H9 (cell line): ENCODE measurements around the gene PDE4B. TPM values are rescaled to one million over a fixed set of nuclear protein-coding genes. Genes with fewer than 3 reads are reported as not detected.

Experiments used
- DNase-seq: peaks from one replicate; pipeline ENCODE4 v3.0.0-alpha.2; 2017
- H2AFZ ChIP-seq: one replicate; pipeline ENCODE4 v1.6.1; 2013; ENCODE audit warnings: mild to moderate bottlenecking, low read length, control low read depth, moderate library complexity
- H2AK5ac ChIP-seq: 2 replicates; pipeline ENCODE4 v1.6.1; 2013; ENCODE audit warnings: low read length, control low read depth, mixed read lengths; ENCODE audit not compliant: insufficient read length
- H2BK120ac ChIP-seq: one replicate; pipeline ENCODE4 v1.6.1; 2013; ENCODE audit warnings: low read depth, mild to moderate bottlenecking, low read length, control low read depth, inconsistent platforms; ENCODE audit not compliant: poor library complexity, severe bottlenecking
- H2BK12ac ChIP-seq: 2 replicates; pipeline ENCODE4 v1.6.1; 2013; ENCODE audit warnings: low read length, control low read depth, mixed read lengths, low read depth; ENCODE audit not compliant: insufficient read length
- H2BK15ac ChIP-seq: 2 replicates; pipeline ENCODE4 v1.6.1; 2013; ENCODE audit warnings: low read depth, low read length, control low read depth
- H2BK20ac ChIP-seq: one replicate; pipeline ENCODE4 v1.6.1; 2013; ENCODE audit warnings: low read depth, mild to moderate bottlenecking, low read length, control low read depth, inconsistent platforms; ENCODE audit not compliant: poor library complexity, severe bottlenecking
- H2BK5ac ChIP-seq: 2 replicates; pipeline ENCODE4 v1.6.1; 2013; ENCODE audit warnings: low read length, control low read depth, mixed read lengths; ENCODE audit not compliant: insufficient read length
- H3K14ac ChIP-seq: 2 replicates; pipeline ENCODE4 v1.6.1; 2013; ENCODE audit warnings: low read length, control low read depth; ENCODE audit not compliant: insufficient read depth
- H3K18ac ChIP-seq: 2 replicates; pipeline ENCODE4 v1.6.1; 2013; ENCODE audit warnings: low read depth, mild to moderate bottlenecking, mixed read lengths, low read length, control low read depth; ENCODE audit not compliant: insufficient read length
- H3K23ac ChIP-seq: 2 replicates; pipeline ENCODE4 v1.6.1; 2013; ENCODE audit warnings: low read length, control low read depth, mixed read lengths, low read depth; ENCODE audit not compliant: insufficient read length
- H3K23me2 ChIP-seq: 2 replicates; pipeline ENCODE4 v1.6.1; 2013; ENCODE audit warnings: low read depth, mild to moderate bottlenecking, mixed read lengths, low read length, control low read depth; ENCODE audit not compliant: insufficient read length, poor library complexity, severe bottlenecking
- H3K27ac ChIP-seq: 2 replicates; pipeline ENCODE4 v1.5.1; 2013; ENCODE audit warnings: low read length, control low read depth, mixed read lengths, low read depth; ENCODE audit not compliant: insufficient read length
- H3K27me3 ChIP-seq: 2 replicates; pipeline ENCODE4 v1.6.1; 2013; ENCODE audit warnings: low read length, control low read depth, inconsistent platforms; ENCODE audit not compliant: insufficient read depth
- H3K4ac ChIP-seq: 2 replicates; pipeline ENCODE4 v1.6.1; 2013; ENCODE audit warnings: low read depth, mild to moderate bottlenecking, control low read depth, inconsistent platforms, low read length, moderate library complexity
- H3K4me1 ChIP-seq: 2 replicates; pipeline ENCODE4 v1.6.1; 2013; ENCODE audit warnings: low read length, control low read depth, inconsistent platforms; ENCODE audit not compliant: insufficient read depth
- H3K4me2 ChIP-seq: 2 replicates; pipeline ENCODE4 v1.6.1; 2013; ENCODE audit warnings: low read length, control low read depth, mixed read lengths; ENCODE audit not compliant: insufficient read length, insufficient read depth
- H3K56ac ChIP-seq: 2 replicates; pipeline ENCODE4 v1.6.1; 2013; ENCODE audit warnings: low read depth, mild to moderate bottlenecking, mixed read lengths, low read length, control low read depth; ENCODE audit not compliant: insufficient read length
- H3K79me1 ChIP-seq: 2 replicates; pipeline ENCODE4 v1.6.1; 2013; ENCODE audit warnings: low read depth, mild to moderate bottlenecking, moderate library complexity, low read length, control low read depth, inconsistent platforms; ENCODE audit not compliant: insufficient read depth, poor library complexity, severe bottlenecking
- H3K79me2 ChIP-seq: 2 replicates; pipeline ENCODE4 v1.6.1; 2013; ENCODE audit warnings: low read length, control low read depth, inconsistent platforms; ENCODE audit not compliant: insufficient read depth
- H3K9ac ChIP-seq: 2 replicates; pipeline ENCODE4 v1.6.1; 2013; ENCODE audit warnings: low read length, control low read depth, mixed read lengths; ENCODE audit not compliant: insufficient read length; ENCODE audit errors: extremely low read depth
- H3K9me3 ChIP-seq: one replicate; pipeline ENCODE4 v1.6.1; 2013; ENCODE audit warnings: low read depth, low read length, inconsistent platforms; ENCODE audit not compliant: control insufficient read depth
- H3T11ph ChIP-seq: one replicate; pipeline ENCODE4 v1.6.1; 2013; ENCODE audit warnings: mild to moderate bottlenecking, low read length, control low read depth, inconsistent platforms
- H4K20me1 ChIP-seq: one replicate; pipeline ENCODE4 v1.6.1; 2013; ENCODE audit not compliant: control insufficient read depth, insufficient read length, insufficient read depth
- H4K5ac ChIP-seq: 2 replicates; pipeline ENCODE4 v1.6.1; 2013; ENCODE audit warnings: low read depth, mild to moderate bottlenecking, mixed read lengths, low read length, control low read depth; ENCODE audit not compliant: insufficient read length
- H4K8ac ChIP-seq: replicated peaks from 2 replicates; pipeline ENCODE4 v1.6.1; 2013; ENCODE audit warnings: low read length, control low read depth, mixed read lengths, low read depth; ENCODE audit not compliant: insufficient read length
- H4K91ac ChIP-seq: 2 replicates; pipeline ENCODE4 v1.6.1; 2013; ENCODE audit warnings: low read depth, mild to moderate bottlenecking, moderate library complexity, mixed read lengths, low read length, control low read depth; ENCODE audit not compliant: insufficient read length
- H3K27ac Mint-ChIP-seq, 3 experiments: 2 replicates in 2 of 3; 3 replicates in 1 of 3; pipeline ENCODE4 v1.8.0; 2020 to 2021; ENCODE audit warnings: mixed read lengths in 3 of 3, mild to moderate bottlenecking in 1 of 3, moderate library complexity in 1 of 3
- H3K27me3 Mint-ChIP-seq: 2 replicates; pipeline ENCODE4 v1.8.0; 2021; ENCODE audit warnings: low read depth, mild to moderate bottlenecking, moderate library complexity, mixed read lengths
- H3K36me3 Mint-ChIP-seq, 3 experiments: 2 replicates in 2 of 3; 3 replicates in 1 of 3; pipeline ENCODE4 v1.8.0; 2020 to 2021; ENCODE audit warnings: low read depth in 3 of 3, mixed read lengths in 3 of 3; ENCODE audit not compliant: insufficient read depth in 1 of 3
- H3K4me1 Mint-ChIP-seq, 2 experiments: 2 replicates each; pipeline ENCODE4 v1.8.0; 2020; ENCODE audit warnings: mixed read lengths in 2 of 2
- H3K4me3 Mint-ChIP-seq, 2 experiments: 2 replicates in 1 of 2; 3 replicates in 1 of 2; pipeline ENCODE4 v1.8.0; 2020 to 2021; ENCODE audit warnings: mild to moderate bottlenecking in 2 of 2, mixed read lengths in 2 of 2, moderate library complexity in 1 of 2
- H3K9me3 Mint-ChIP-seq, 2 experiments: 2 replicates in 1 of 2; 3 replicates in 1 of 2; pipeline ENCODE4 v1.8.0; 2020; ENCODE audit warnings: mild to moderate bottlenecking in 2 of 2, mixed read lengths in 2 of 2, moderate library complexity in 1 of 2
- CTCF ChIP-seq: fragments of 200-600 bp; sonication (generic); conservative IDR thresholded peaks from 3 replicates; pipeline ENCODE4 v1.8.0; 2021; ENCODE audit warnings: antibody characterized with exemption, mild to moderate bottlenecking
- WGBS: extraction: QIAGEN DNeasy Blood & Tissue Kit; methylation state at CpG from one replicate; pipeline ENCODE4 v1.1.7; 2013; ENCODE audit warnings: missing lambda C conversion rate, low lambda C conversion rate, mixed read lengths; ENCODE audit not compliant: insufficient read length; ENCODE audit errors: extremely low coverage; 5-methylcytosine and 5-hydroxymethylcytosine counted together
- total RNA-seq: library from RNA; stranded (reverse); gene quantifications from 2 replicates; pipeline ENCODE4 v1.2.1, GENCODE V29; 2021

Gene PDE4B
- total RNA-seq, 1 experiment from 2014 or later, result 19.8 TPM

- TF ChIP-seq CTCF, result no peak
- Mint-ChIP-seq H3K36me3 (no peaks in the 10 kb centered on the region), H3K4me3 (no peak overlapping the region), H3K9me3 (no peaks in the 10 kb centered on the region), H3K27me3 (no peaks in the 10 kb centered on the region), H3K4me1 (peaks cover 3% of the 10 kb centered on the region in 2 experiments; a peak in 2 of 4 replicates), H3K27ac (no peak overlapping the region)
- H3K9me3 ChIP-seq, result no peaks in the 10 kb centered on the region
- H2AFZ ChIP-seq, result no peak overlapping the region
- no peaks in the 10 kb centered on the region for H4K20me1 ChIP-seq
- H3K18ac ChIP-seq, result no peak overlapping the region
- H3T11ph ChIP-seq, result no peak overlapping the region
- no peak overlapping the region for H3K27ac ChIP-seq
- no peak overlapping the region for H4K91ac ChIP-seq
- H3K23ac ChIP-seq, result no peak overlapping the region
- H3K23me2 ChIP-seq, result no peaks in the 10 kb centered on the region
- no CpG with 5 or more reads among the region's 9 CpGs for WGBS
- no peak overlapping the region for H4K5ac ChIP-seq
- no peak overlapping the region for H2BK15ac ChIP-seq
- no peaks in the 10 kb centered on the region; the same call in 1 of the 2 replicates for H3K4me1 ChIP-seq
- H3K27me3 ChIP-seq, result no peaks in the 10 kb centered on the region
- no peak overlapping the region for H2BK120ac ChIP-seq
- no peak overlapping the region for H3K56ac ChIP-seq
- no peak overlapping the region for H2BK12ac ChIP-seq
- H4K8ac ChIP-seq, result no peak overlapping the region
- H2AK5ac ChIP-seq, result no peak overlapping the region
- no peak overlapping the region for H3K4me2 ChIP-seq
- no peaks in the 10 kb centered on the region for H3K79me2 ChIP-seq
- DNase-seq, result no peak
- H2BK5ac ChIP-seq, result no peak overlapping the region
- no peak overlapping the region for H3K4ac ChIP-seq
- H2BK20ac ChIP-seq, result no peak overlapping the region
- no peaks in the 10 kb centered on the region for H3K79me1 ChIP-seq
- H3K14ac ChIP-seq, result no peak overlapping the region
- H3K9ac ChIP-seq, result no peak overlapping the region
These were observed 453.9 kb downstream of the PDE4B start for GRCh38 chr1:66246351-66247269.
